ENCODE measurements around the gene MYL5.

- TF ChIP-seq POLR2A (IDR thresholded peaks at IDR 0.05; ENCODE audit: low read length): no peak
- no peak for TF ChIP-seq GATA1 (IDR thresholded peaks at IDR 0.05; ENCODE audit: low read depth, low read length)
Measured at GRCh38 chr4:661231-661630, 13.1 kb upstream of the MYL5 start.

All from erythroblast (primary cell).